Lower lobe of right lung (tissue), 2 donors: ENCODE measurements around the gene CRHR1. TPM values are rescaled to one million over a fixed set of nuclear protein-coding genes. Genes with fewer than 3 reads are reported as not detected.

ENCODE experiments used
- ATAC-seq, 2 donors: fragments of 200-7000 bp; cut with Tn5 transposase; one replicate each; pipeline ENCODE4 v1.9.1; 2020 to 2022; ENCODE audit warnings: mild to moderate bottlenecking in 2 of 2, moderate library complexity in 2 of 2
- DNase-seq: peaks from one replicate; pipeline ENCODE4 v3.0.0-alpha.2; 2020
- H3K27ac ChIP-seq: fragments of 200-600 bp; one replicate; pipeline ENCODE4 v1.8.0; 2022
- H3K27me3 ChIP-seq: fragments of 200-600 bp; one replicate; pipeline ENCODE4 v1.8.0; 2022; ENCODE audit warnings: low read depth
- H3K36me3 ChIP-seq: fragments of 200-600 bp; one replicate; pipeline ENCODE4 v1.8.0; 2022; ENCODE audit warnings: mild to moderate bottlenecking
- H3K4me1 ChIP-seq: fragments of 200-600 bp; one replicate; pipeline ENCODE4 v1.8.0; 2022
- H3K4me3 ChIP-seq: fragments of 200-600 bp; one replicate; pipeline ENCODE4 v1.8.0; 2022; ENCODE audit warnings: mild to moderate bottlenecking
- H3K9me3 ChIP-seq: fragments of 200-600 bp; one replicate; pipeline ENCODE4 v1.8.0; 2022
- intact Hi-C: fragments of 100-400 bp; cut with DNase I; formaldehyde crosslinking; loops from one replicate; pipeline ENCODE4 v1.11.0; 2022
- total RNA-seq: library from RNA; stranded (reverse); fragmentation: NEBNext Ultra II Directional; extraction: Animal tissue kit (Norgen Biotek cat#: 25700); gene quantifications from one replicate; pipeline ENCODE4 v1.2.1, GENCODE V29; 2021
- TF ChIP-seq, protein P1 (sequence below): fragments of 200-600 bp; IDR thresholded peaks from one replicate; pipeline ENCODE4 v1.8.0; 2022; ENCODE audit warnings: antibody characterized with exemption, mild to moderate bottlenecking
- donor health status: DM: no; HTN: yes; CAD: no; lungs with severe emphysema.

The CRHR1 gene
- total RNA-seq, 1 donor from 2014 or later = not detected

- ATAC-seq = no peak
- Histone ChIP-seq H3K4me1 (no peaks in the 10 kb centered on the region), H3K27me3 (peaks cover 2% of the 10 kb centered on the region), H3K9me3 (no peaks in the 10 kb centered on the region), H3K36me3 (no peaks in the 10 kb centered on the region), H3K27ac (no peak overlapping the region), H3K4me3 (no peak overlapping the region)
- intact Hi-C loops = no loop called here
- TF ChIP-seq, protein P1, sequence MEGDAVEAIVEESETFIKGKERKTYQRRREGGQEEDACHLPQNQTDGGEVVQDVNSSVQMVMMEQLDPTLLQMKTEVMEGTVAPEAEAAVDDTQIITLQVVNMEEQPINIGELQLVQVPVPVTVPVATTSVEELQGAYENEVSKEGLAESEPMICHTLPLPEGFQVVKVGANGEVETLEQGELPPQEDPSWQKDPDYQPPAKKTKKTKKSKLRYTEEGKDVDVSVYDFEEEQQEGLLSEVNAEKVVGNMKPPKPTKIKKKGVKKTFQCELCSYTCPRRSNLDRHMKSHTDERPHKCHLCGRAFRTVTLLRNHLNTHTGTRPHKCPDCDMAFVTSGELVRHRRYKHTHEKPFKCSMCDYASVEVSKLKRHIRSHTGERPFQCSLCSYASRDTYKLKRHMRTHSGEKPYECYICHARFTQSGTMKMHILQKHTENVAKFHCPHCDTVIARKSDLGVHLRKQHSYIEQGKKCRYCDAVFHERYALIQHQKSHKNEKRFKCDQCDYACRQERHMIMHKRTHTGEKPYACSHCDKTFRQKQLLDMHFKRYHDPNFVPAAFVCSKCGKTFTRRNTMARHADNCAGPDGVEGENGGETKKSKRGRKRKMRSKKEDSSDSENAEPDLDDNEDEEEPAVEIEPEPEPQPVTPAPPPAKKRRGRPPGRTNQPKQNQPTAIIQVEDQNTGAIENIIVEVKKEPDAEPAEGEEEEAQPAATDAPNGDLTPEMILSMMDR = no peak
- no peak for DNase-seq
Measured at GRCh38 chr17:45821147-45821546, 37.0 kb downstream of the CRHR1 start.

GRCh38 chr17:45823598-45823997 lies 39.5 kb downstream of the CRHR1 start:
- intact Hi-C loops = no loop called here
- Histone ChIP-seq H3K27me3 (peaks cover 5% of the 10 kb centered on the region), H3K4me1 (no peaks in the 10 kb centered on the region), H3K36me3 (no peaks in the 10 kb centered on the region), H3K4me3 (no peak overlapping the region), H3K27ac (no peak overlapping the region), H3K9me3 (no peaks in the 10 kb centered on the region)
- TF ChIP-seq, protein P1 = no peak
- DNase-seq (no peak), ATAC-seq (no peak)

DNA sequence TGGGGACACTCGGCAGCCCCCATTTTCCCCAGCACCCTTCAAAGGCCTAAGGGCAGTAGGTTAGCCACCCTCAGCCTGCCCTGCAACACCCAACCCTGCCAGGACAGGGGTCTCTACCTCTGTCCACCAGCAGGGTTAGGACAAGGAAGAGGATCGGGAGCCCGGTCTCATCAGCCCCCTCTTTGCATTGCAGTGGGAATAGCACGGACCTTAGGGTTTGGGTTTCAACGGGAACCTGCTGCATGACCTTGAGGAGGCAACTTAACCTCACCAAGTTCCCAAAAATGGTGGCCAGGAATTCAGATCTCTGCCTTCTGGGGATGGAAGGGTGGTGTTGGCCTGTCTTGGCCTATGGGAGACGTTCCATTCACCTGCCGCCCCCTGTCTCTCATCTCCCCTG lies 40.4 kb downstream of the CRHR1 start:
- ATAC-seq (no peak), DNase-seq (no peak)
- intact Hi-C loops = no loop called here
- Histone ChIP-seq H3K36me3 (no peaks in the 10 kb centered on the region), H3K9me3 (no peaks in the 10 kb centered on the region), H3K27me3 (peaks cover 5% of the 10 kb centered on the region), H3K4me1 (no peaks in the 10 kb centered on the region), H3K4me3 (no peak overlapping the region), H3K27ac (no peak overlapping the region)
- TF ChIP-seq, protein P1 = no peak

DNA sequence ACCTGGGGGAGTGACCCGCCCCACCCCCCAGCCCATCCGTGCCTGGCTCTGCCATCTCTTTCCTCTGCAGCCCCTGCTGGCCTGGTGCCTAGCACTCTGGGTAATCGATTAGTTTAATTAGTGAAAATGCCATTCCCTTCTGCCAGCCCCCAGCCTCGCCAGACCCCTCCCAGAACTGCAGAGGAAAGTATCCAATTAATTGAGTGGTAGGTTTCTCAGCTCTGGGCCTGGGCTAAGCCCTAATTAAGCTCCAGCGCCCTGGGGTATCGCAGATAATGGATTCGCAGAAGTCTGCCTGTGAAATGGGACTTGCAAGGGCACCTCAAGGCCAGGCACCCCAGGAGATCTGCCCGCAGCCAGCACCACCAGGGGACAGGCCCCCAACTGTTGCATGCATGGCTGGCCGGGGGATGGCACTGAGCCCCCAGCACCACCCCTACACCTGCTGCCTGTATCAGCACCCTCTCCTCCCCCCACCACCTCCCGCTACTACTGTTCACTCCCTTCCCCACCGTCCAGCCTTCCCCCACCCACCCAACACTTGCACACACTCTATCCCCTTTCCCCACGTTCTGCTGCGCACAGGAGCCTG lies 40.9 kb downstream of the CRHR1 start:
- DNase-seq (no peak), ATAC-seq (no peak)
- H3K36me3 ChIP-seq = no peaks in the 10 kb centered on the region
- H3K27ac ChIP-seq = no peak overlapping the region
- TF ChIP-seq, protein P1 = no peak
- no peaks in the 10 kb centered on the region for H3K9me3 ChIP-seq
- H3K4me3 ChIP-seq = no peak overlapping the region
- H3K4me1 ChIP-seq = no peaks in the 10 kb centered on the region
- intact Hi-C loops = no loop called here
- H3K27me3 ChIP-seq = peaks cover 5% of the 10 kb centered on the region

DNA sequence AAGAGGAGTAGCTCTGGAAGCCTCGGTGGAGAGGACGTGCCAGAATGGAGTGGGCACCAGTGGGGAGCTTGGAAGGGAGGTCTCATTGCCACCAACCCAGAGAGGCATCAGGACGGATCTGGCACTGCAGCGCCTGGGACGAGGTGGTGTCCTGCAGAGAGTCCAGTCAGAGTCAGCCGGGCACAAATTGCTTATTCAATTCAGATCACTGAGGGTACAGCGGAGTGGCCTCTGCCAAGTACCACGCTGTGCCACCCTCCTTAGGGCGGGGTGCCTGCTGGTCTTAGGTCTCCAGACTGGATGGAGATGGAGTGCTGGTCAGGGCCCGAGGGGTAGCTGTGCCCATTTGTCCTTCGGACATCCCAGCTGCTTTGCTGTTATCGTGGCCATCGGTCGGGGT lies 41.7 kb downstream of the CRHR1 start:
- intact Hi-C loops = no loop called here
- TF ChIP-seq, protein P1 = no peak
- Histone ChIP-seq H3K9me3 (no peaks in the 10 kb centered on the region), H3K27ac (no peak overlapping the region), H3K4me1 (no peaks in the 10 kb centered on the region), H3K27me3 (peaks cover 5% of the 10 kb centered on the region), H3K4me3 (no peak overlapping the region), H3K36me3 (no peaks in the 10 kb centered on the region)
- DNase-seq = no peak
- ATAC-seq = no peak
